GM10266 (cell line): Measurements from ENCODE around the gene C1QTNF8.

Experiments
- DNase-seq: peaks from one replicate; pipeline ENCODE4 v3.0.0; 2012; ENCODE audit errors: extremely low spot score
- TF ChIP-seq, protein P1 (sequence below): IDR thresholded peaks from 2 replicates; pipeline ENCODE4 v1.5.1; 2012; ENCODE audit warnings: mild to moderate bottlenecking, low read depth; ENCODE audit not compliant: control insufficient read depth, insufficient read depth; ENCODE audit errors: missing control alignments

The C1QTNF8 gene

GRCh38 chr16:1141191-1141590 is 45.1 kb upstream of the C1QTNF8 start:
- TF ChIP-seq, protein P1, sequence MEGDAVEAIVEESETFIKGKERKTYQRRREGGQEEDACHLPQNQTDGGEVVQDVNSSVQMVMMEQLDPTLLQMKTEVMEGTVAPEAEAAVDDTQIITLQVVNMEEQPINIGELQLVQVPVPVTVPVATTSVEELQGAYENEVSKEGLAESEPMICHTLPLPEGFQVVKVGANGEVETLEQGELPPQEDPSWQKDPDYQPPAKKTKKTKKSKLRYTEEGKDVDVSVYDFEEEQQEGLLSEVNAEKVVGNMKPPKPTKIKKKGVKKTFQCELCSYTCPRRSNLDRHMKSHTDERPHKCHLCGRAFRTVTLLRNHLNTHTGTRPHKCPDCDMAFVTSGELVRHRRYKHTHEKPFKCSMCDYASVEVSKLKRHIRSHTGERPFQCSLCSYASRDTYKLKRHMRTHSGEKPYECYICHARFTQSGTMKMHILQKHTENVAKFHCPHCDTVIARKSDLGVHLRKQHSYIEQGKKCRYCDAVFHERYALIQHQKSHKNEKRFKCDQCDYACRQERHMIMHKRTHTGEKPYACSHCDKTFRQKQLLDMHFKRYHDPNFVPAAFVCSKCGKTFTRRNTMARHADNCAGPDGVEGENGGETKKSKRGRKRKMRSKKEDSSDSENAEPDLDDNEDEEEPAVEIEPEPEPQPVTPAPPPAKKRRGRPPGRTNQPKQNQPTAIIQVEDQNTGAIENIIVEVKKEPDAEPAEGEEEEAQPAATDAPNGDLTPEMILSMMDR = no peak

GRCh38 chr16:1140582-1141162 is 44.6 kb upstream of the C1QTNF8 start:
- TF ChIP-seq, protein P1 = no peak
- no peak for DNase-seq

More at GRCh38 chr16:1141191-1141590, 45.1 kb upstream of the C1QTNF8 start:
- no peak for DNase-seq

GRCh38 chr16:1137604-1138003 is 41.6 kb upstream of the C1QTNF8 start:
- TF ChIP-seq, protein P1 = no peak
- no peak for DNase-seq

DNA sequence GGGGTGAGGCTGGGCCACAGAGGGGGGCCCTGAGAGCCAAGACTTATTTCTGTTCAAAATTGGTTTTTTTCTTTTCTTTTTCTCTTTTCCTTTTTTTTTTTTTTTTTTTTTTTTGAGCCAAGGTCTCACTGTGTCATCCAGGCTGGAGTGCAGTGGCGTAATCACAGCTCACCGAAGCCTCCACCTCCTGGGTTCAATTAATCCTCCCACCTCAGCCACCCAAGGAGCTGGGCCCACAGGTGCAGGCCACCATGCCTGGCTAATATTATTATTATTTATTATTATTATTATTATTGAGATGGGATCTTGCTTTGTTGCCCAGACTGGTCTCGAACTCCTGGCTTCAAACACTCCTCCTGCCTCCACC is 39.4 kb upstream of the C1QTNF8 start:
- DNase-seq = no peak
- TF ChIP-seq, protein P1 = no peak

- DNase-seq = no peak
- TF ChIP-seq, protein P1 = no peak
Observed at GRCh38 chr16:1134776-1135458, 38.9 kb upstream of the C1QTNF8 start.

DNA sequence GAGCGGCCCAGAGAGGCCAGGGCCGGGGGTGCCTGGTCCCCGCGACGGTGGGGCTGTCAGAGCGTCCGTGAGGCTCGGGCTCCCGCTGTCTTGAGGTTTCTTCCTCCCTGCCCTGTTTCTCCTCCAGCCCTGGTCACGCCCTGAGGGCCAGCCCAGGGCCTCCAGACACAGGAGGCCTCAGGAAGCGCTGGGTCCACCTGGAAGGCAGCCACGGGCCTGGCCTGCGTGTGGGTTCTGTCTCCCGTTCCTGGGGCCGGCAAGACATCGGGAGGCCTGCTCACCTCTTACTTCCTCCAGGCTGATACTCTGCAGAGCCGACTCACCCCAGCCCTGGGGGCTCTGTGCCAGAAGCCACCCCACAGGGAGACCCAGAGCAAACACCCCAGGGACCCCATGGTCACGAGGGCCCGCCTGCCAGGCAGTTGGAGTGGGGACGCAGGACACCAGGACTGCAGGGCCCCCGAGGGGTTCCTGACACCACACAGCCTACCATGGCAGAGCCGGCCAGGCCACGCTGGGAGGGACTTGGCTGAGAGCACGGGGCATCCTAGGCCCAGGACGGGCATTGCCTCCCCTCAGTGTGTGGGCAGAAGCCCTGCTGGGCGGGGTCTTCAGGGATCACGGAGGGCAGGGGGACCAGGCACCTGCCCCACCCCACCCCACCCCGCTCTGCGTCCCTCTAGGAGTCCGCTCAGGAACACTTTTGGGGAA is 37.9 kb upstream of the C1QTNF8 start:
- TF ChIP-seq, protein P1 = no peak
- DNase-seq = no peak

GRCh38 chr16:1133271-1133670 is 37.2 kb upstream of the C1QTNF8 start:
- no peak for DNase-seq
- TF ChIP-seq, protein P1 = no peak
